ENCODE data around the gene PIK3CD.

DNA sequence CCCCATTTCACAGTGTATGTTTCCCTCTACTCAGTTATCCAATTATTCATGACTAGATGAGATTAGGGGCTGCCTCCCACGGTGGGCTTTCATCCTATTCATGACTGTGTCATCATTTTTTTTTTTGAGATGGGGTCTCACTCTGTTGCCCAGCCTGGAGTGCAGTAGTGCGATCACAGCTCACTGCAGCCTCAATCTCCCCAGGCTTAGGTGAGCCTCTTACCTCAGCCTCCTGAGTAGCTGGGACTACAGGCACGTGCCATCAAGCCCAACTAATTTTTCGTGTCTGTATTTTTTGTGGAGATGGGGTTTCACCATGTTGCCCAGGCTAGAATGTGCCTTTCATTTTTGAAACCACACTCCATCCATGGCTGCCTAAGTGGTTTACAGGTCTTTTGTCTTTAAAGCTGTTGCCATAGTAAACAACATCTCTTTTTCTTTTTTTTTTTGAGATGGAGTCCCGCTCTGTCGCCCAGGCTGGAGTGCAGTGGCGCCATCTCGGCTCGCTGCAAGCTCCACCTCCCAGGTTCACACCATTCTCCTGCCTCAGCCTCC is 60.0 kb downstream of the PIK3CD start:
- TF ChIP-seq, protein P1, sequence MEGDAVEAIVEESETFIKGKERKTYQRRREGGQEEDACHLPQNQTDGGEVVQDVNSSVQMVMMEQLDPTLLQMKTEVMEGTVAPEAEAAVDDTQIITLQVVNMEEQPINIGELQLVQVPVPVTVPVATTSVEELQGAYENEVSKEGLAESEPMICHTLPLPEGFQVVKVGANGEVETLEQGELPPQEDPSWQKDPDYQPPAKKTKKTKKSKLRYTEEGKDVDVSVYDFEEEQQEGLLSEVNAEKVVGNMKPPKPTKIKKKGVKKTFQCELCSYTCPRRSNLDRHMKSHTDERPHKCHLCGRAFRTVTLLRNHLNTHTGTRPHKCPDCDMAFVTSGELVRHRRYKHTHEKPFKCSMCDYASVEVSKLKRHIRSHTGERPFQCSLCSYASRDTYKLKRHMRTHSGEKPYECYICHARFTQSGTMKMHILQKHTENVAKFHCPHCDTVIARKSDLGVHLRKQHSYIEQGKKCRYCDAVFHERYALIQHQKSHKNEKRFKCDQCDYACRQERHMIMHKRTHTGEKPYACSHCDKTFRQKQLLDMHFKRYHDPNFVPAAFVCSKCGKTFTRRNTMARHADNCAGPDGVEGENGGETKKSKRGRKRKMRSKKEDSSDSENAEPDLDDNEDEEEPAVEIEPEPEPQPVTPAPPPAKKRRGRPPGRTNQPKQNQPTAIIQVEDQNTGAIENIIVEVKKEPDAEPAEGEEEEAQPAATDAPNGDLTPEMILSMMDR (IDR thresholded peaks at IDR 0.05; ENCODE audit: low read length): no peak
- TF ChIP-seq EZH2 (IDR thresholded peaks at IDR 0.05; ENCODE audit: borderline replicate concordance, low read length): no peak

All from OCI-LY1 (cell line).